Measurements from ENCODE around the gene ZEB2.
"Not testable (repeated sequence)": the region's sequence is repeated elsewhere in the genome, so short reads cannot be mapped to it uniquely, and the experiment has no call there.

The ZEB2 gene

GRCh38 chr2:144378551-144378950 is 141.4 kb downstream of the ZEB2 start:
- DNase-seq = no peak

DNA sequence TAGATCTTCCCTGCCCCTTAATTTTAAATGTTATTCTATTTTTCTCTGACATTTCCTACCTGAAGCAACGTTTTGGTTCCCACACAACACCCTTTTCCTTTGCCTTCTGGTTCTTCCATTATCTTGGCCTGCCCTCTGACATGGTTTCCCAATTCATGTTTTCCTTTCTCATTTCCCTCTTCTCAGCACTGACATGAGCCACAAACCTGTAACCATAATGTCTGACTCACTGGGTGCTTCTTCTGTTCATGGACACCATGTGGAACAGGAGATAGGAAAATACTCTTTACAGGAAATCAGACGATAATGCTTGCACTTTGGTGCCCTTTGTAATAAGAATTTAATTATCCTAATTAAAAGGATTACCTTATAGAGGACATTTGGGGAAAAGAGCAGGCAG is 142.0 kb downstream of the ZEB2 start:
- no peak for DNase-seq

DNA sequence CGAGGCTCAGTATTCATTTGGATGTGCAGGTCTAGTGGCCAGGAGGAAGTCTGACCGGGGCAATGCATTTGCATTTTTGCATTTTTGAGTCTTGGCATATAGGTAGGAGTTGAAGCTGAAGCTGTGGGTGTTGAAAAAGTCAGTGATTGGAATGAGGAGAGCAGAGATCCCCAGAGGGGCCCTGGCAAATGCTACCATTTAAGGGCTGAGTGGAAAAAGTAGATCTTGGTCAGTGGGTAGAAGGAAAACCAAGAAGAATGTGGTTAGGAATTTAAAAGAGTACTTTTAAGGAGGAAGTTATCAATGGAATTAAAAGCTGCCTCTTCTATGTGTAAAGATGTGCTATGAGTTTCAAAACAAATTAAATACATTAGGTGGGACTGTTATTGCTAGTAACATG is 143.0 kb downstream of the ZEB2 start:
- DNase-seq = no peak

GRCh38 chr2:144376460-144376859 is 143.5 kb downstream of the ZEB2 start:
- no peak for DNase-seq

DNA sequence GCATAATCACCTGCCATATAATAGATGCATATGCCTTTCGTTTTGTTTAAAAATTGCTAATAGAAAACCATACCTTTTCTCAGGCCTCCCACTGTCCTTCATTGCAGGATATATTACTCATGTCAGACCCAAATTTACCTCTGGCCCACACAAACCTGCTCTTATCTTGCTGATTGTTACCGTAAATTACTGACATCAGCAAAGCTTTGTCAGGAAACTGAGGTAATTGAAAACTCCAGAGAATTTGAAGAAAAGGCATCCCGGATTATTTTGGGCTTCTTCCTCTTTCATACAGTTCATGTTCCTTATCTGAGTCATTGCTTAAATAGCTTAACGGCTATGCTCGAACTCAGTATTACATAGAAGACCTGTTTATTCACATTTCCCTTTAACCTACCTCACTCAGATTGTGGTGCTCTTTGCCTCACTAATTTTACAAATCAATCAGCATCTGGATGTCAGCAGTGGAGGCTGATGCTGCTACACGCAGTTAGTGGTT is 145.7 kb downstream of the ZEB2 start:
- DNase-seq = no peak

DNA sequence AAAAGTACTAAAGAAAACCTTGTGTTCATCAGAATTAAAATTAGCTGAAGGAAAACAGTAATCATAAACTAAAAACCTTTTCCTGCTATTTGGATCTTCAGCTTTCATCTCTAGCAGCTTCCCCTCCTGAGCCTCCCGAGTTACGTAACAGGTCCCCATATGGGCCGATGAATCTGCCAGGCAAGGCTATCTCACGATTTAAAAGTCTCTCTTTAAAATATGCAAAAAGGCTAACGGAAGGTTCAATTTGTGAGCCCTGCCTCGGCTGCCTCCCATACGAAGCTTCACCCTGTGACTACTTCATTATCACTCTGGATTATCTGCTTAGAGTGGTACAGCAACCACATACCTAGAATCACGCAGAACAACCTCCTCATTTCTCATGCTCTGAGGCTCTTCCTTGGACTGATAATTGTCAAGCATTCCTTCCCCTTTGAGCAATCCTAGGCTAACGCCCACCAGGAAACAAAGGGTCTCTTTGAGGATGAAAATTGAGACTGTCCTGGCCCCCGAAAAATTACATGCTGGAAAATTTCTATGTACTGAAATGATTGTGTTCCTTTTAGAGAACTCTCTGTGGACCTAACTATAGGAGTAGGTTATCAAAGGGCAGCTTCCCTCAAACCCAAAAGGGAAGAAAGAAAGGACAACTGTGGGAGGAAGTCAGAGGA is 147.4 kb downstream of the ZEB2 start:
- no peak for DNase-seq

DNA sequence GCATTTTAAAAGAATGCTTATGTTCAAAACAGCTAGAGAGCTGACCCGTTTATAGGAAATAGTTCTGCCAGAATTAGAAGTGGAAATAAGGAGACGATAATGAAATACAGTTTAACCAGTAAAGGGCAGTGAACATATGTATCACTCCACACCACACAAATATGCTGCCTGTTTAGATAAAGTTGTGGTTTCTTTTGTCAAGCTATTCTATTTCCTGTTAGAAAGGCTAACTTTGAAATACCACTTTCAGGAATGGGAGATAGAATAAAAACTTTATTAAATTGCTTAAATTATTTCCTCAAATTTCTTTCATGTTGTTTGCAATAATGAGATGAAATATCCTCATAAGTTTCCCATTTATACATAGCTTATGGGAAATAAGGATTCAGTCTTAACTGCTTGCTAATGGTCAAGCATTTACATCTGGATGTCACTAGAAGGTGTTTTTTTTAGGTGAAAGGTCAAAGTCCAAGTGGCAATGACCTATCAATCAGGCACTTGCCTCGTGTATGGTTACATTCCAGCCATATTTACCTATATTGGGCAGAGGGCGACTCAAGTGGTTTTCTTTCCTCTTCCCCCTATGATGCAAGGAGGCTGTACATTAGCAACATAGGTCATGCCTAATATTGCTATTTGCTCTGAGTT is 148.9 kb downstream of the ZEB2 start:
- no peak for DNase-seq

GRCh38 chr2:144369416-144369815 is 150.5 kb downstream of the ZEB2 start:
- no peak for DNase-seq

- no peak for DNase-seq
These were observed 153.0 kb downstream of the ZEB2 start for GRCh38 chr2:144366825-144367429.

GRCh38 chr2:144364944-144365738 is 154.8 kb downstream of the ZEB2 start:
- DNase-seq = no peak

DNA sequence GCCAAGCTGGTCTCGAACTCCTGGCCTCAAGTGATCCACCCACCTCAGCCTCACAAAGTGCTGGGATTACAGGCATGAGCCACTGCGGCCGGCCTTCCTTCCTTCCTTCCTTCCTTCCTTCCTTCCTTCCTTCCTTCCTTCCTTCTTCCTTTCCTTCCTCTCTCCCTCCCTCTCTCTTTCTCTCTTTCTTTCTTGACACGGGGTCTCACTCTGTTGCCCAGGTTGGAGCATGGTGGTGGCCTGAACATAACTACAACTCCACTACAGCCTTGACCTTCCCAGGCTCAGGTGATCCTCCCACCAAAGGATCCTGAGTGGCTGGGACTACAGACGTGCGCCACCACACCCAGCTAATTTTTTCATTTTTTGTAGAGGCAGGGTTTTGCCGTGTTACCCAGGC is 155.7 kb downstream of the ZEB2 start:
- DNase-seq = not testable (repeated sequence)

DNA sequence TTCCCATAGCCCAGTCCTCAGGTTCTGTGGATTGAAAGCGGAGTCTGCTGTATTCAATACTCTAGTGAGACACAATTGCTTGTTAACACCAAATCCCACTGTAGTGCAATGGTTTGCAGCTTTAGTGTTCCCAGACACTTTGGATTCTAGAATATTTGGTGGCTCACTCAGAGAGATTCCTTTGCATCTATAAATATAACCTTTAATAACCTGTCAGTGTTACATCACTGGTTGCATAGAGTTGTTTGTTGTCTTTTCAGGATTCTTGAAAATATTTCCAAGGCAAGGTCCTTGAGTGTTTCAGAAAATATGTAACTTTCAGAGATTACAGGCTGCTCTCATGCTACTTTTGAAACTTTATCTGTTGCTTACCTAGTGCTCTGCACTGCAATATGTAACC is 157.5 kb downstream of the ZEB2 start:
- DNase-seq = no peak

GRCh38 chr2:144361742-144362141 is 158.2 kb downstream of the ZEB2 start:
- DNase-seq = no peak

- DNase-seq = no peak
These were observed 160.2 kb downstream of the ZEB2 start for GRCh38 chr2:144359684-144360083.

DNA sequence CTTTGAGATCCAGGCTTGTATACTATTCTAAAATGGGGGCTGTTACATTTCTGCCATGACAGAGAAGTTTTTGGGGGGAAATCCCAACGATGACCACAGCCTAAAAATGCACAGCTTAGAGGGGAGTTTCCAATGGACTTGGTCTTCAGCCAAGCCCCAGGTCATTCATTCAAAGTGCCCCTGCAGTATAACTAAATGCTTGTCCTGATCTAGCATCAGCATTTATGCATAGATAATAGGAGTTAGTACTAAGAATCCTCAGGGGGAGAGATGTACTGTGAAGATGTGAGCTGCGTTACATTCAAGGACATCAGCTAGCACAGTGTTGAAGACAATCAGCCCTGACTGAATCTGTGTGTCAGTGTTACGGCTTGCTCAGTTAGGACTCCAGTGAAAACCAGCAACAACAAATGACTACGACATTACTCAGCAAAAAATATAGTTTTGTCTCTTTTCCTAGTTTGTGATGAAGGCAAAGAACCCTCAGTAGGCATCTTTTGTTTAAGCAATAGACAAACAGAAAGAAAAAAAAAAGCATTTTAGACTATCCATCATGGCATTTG is 160.9 kb downstream of the ZEB2 start:
- no peak for DNase-seq

GRCh38 chr2:144358374-144358964 is 161.4 kb downstream of the ZEB2 start:
- DNase-seq = no peak

- no peak for DNase-seq
These were observed 162.1 kb downstream of the ZEB2 start for GRCh38 chr2:144357623-144358373.

GRCh38 chr2:144356402-144356801 is 163.5 kb downstream of the ZEB2 start:
- no peak for DNase-seq

GRCh38 chr2:144354953-144355352 is 165.0 kb downstream of the ZEB2 start:
- no peak for DNase-seq

DNA sequence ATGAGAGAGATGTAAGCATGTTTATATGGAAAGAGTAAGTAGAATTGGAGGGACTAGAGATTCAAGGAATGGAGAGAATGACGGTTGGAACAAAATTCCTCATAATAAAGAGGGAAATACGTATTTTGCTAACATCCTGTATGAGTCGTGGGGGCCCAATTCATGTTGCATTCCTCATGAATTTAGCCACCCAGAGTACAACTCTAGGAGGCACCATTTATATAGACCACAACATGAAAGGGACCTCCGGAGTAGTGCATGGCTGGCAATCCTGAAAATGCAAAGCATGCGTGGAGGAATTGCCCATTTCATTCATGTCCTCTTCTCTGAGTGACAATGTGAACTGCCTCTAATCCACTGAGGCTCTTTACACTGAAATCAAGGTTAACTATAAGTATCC is 168.2 kb downstream of the ZEB2 start:
- no peak for DNase-seq

GRCh38 chr2:144350151-144350802 is 169.6 kb downstream of the ZEB2 start:
- no peak for DNase-seq

Data from C1 segment of cervical spinal cord (tissue), 14 donors.